DOHH2 (cell line): ENCODE results near the gene KLRG1.

Source experiments
- H3F3A ChIP-seq: fragments of 200-600 bp; sonication (generic), shearing (Covaris generic); 2 replicates; pipeline ENCODE4 v1.6.0; 2016; ENCODE audit warnings: antibody characterized with exemption, mild to moderate bottlenecking; ENCODE audit not compliant: control insufficient read depth, insufficient read depth
- H3K27ac ChIP-seq: fragments of 200-600 bp; sonication (generic); 2 replicates; pipeline ENCODE4 v1.5.1; 2014; ENCODE audit warnings: low read depth, mild to moderate bottlenecking, low read length, moderate library complexity
- H3K27me3 ChIP-seq: fragments of 200-600 bp; sonication (generic); 2 replicates; pipeline ENCODE4 v1.6.1; 2014; ENCODE audit warnings: mild to moderate bottlenecking, low read length, mixed read lengths; ENCODE audit not compliant: control insufficient read depth
- H3K36me3 ChIP-seq: fragments of 200-600 bp; sonication (generic); 2 replicates; pipeline ENCODE4 v1.6.1; 2014; ENCODE audit warnings: mild to moderate bottlenecking, low read length, moderate library complexity, mixed read lengths; ENCODE audit not compliant: control insufficient read depth
- H3K4me1 ChIP-seq: fragments of 200-600 bp; sonication (generic); 2 replicates; pipeline ENCODE4 v1.6.1; 2014; ENCODE audit warnings: mild to moderate bottlenecking, low read length, mixed read lengths; ENCODE audit not compliant: control insufficient read depth
- H3K4me2 ChIP-seq: fragments of 200-600 bp; sonication (generic); 2 replicates; pipeline ENCODE4 v1.6.0; 2014; ENCODE audit warnings: mild to moderate bottlenecking, low read length, moderate library complexity
- H3K4me3 ChIP-seq: fragments of 200-600 bp; sonication (generic); 2 replicates; pipeline ENCODE4 v1.5.1; 2014; ENCODE audit warnings: mild to moderate bottlenecking, low read length, mixed read lengths
- H3K79me2 ChIP-seq: fragments of 200-600 bp; sonication (generic); 2 replicates; pipeline ENCODE4 v1.6.1; 2014; ENCODE audit warnings: mild to moderate bottlenecking, low read length, mixed read lengths; ENCODE audit not compliant: control insufficient read depth
- H3K9me2 ChIP-seq: fragments of 200-600 bp; sonication (generic); replicated peaks from 2 replicates; pipeline ENCODE4 v1.6.1; 2014; ENCODE audit warnings: mild to moderate bottlenecking, low read length, mixed read lengths; ENCODE audit not compliant: control insufficient read depth
- H3K9me3 ChIP-seq: fragments of 200-600 bp; sonication (generic); 2 replicates; pipeline ENCODE4 v1.6.1; 2014; ENCODE audit warnings: antibody characterized with exemption, low read length, mixed read lengths; ENCODE audit not compliant: control insufficient read depth, insufficient read depth
- H4K20me1 ChIP-seq: fragments of 200-600 bp; sonication (generic); 2 replicates; pipeline ENCODE4 v1.6.0; 2014; ENCODE audit warnings: low read depth, mild to moderate bottlenecking, antibody characterized with exemption, low read length, moderate library complexity; ENCODE audit not compliant: control insufficient read depth, insufficient read depth
- CTCF ChIP-seq: fragments of 200-600 bp; sonication (generic); IDR thresholded peaks from one replicate; pipeline ENCODE4 v1.5.1; 2014; ENCODE audit warnings: antibody characterized with exemption, mild to moderate bottlenecking, low read depth, low read length; ENCODE audit not compliant: poor library complexity, severe bottlenecking
- EZH2phosphoT487 ChIP-seq: fragments of 200-600 bp; sonication (generic); IDR thresholded peaks from 2 replicates; pipeline ENCODE4 v1.6.1; 2017; ENCODE audit warnings: borderline replicate concordance, mild to moderate bottlenecking, antibody characterized with exemption, low read length, moderate library complexity, mixed read lengths

The KLRG1 gene

GRCh38 chr12:9027161-9028059 is 38.1 kb downstream of the KLRG1 start:
- Histone ChIP-seq H3K36me3 (no peaks in the 10 kb centered on the region), H3K27ac (no peak overlapping the region), H3K9me2 (no peaks in the 10 kb centered on the region), H3F3A (no peaks in the 10 kb centered on the region), H3K4me3 (no peak overlapping the region), H3K79me2 (no peaks in the 10 kb centered on the region), H3K27me3 (no peaks in the 10 kb centered on the region), H4K20me1 (no peaks in the 10 kb centered on the region), H3K9me3 (no peaks in the 10 kb centered on the region), H3K4me1 (no peaks in the 10 kb centered on the region), H3K4me2 (no peak overlapping the region)
- no peak for TF ChIP-seq CTCF
- no peak for TF ChIP-seq EZH2phosphoT487

DNA sequence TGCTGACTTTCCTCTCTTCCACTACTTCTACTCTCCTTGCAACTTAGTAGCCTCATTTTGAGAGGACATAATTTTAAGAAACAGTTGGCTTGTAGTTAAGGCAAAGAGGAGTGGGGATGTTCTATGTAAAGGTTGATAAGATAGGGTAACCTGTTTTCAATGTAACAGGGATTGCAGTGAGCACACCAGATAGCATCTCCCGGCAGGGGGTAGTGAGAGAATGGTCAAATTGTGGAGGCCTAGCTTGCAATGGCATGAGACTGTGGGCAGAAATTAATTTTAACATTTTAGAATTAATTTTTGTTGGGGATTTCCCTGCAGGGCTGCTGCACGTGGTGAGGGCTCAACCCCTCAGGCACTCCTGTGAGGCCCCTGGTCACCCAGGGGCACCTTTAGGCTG is 41.4 kb downstream of the KLRG1 start:
- Histone ChIP-seq H3K9me3 (no peaks in the 10 kb centered on the region), H3F3A (no peaks in the 10 kb centered on the region), H3K36me3 (no peaks in the 10 kb centered on the region), H4K20me1 (no peaks in the 10 kb centered on the region), H3K4me2 (no peak overlapping the region), H3K9me2 (no peaks in the 10 kb centered on the region), H3K27ac (no peak overlapping the region), H3K4me3 (no peak overlapping the region), H3K4me1 (no peaks in the 10 kb centered on the region), H3K27me3 (no peaks in the 10 kb centered on the region), H3K79me2 (no peaks in the 10 kb centered on the region)
- TF ChIP-seq CTCF, result no peak
- no peak for TF ChIP-seq EZH2phosphoT487

DNA sequence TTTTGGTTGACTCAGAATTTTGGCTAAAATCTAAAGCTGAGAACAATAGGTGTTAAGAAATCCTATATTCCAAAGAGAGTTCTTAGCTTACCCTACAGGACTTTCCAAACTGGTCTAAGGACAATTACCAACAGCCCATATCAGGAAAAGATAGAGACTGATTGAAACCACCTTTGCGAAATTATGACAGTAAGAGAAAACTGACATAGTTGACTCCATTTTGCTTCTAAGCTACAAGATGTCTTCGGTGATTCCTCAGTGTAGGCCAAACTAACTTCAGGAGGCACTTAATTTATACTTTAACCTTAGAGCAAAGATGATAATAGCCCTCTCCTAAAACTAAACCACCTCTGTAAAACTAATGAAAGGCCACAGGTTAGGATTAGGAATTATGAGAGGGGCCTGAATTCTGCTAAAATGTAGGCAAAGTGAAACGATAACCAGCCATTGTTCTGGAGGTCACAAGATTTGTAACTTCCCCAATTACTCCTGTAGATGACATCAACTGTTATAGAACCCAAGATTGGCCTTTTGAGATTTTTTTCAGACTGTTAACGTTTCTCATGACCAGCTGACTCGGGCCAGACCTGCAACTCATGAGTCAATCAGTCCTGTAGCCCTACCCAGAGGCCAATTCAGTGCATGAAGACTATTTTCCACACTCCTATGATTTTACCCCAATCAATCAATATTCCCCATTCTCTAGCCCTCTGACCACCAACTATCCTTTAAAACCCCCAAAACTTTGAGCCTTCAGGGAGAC is 43.0 kb downstream of the KLRG1 start:
- H3K27ac ChIP-seq, result no peak overlapping the region
- no peaks in the 10 kb centered on the region for H3K9me2 ChIP-seq

More for the DNA sequence above, 43.0 kb downstream of the KLRG1 start:
- Histone ChIP-seq H3K4me1 (no peaks in the 10 kb centered on the region), H3K36me3 (no peaks in the 10 kb centered on the region), H3K27me3 (no peaks in the 10 kb centered on the region), H3K79me2 (no peaks in the 10 kb centered on the region), H3K4me2 (no peak overlapping the region), H3K4me3 (no peak overlapping the region), H3K9me3 (no peaks in the 10 kb centered on the region), H4K20me1 (no peaks in the 10 kb centered on the region), H3F3A (no peaks in the 10 kb centered on the region)
- TF ChIP-seq CTCF, result no peak
- TF ChIP-seq EZH2phosphoT487, result no peak
